Esophagus squamous epithelium (tissue), 4 donors: Measurements from ENCODE around the gene MTNR1A.

Source experiments
- CTCF ChIP-seq, 6 experiments: fragments of 450-650 bp in 4 of 6; fragments of 200-600 bp in 2 of 6; sonication (generic) in 2 of 6; IDR thresholded peaks; one replicate each; pipeline ENCODE4 v1.5.1; 2016 to 2019; ENCODE audit warnings: antibody characterized with exemption in 6 of 6, mild to moderate bottlenecking in 4 of 6, moderate library complexity in 4 of 6
- POLR2A ChIP-seq, 4 donors: fragments of 450-650 bp; IDR thresholded peaks; one replicate each; pipeline ENCODE4 v1.6.1; 2017; ENCODE audit warnings: antibody characterized with exemption in 4 of 4, mild to moderate bottlenecking in 4 of 4, moderate library complexity in 3 of 4

- TF ChIP-seq CTCF (IDR thresholded peaks at IDR 0.05), result no peak
- TF ChIP-seq POLR2A (IDR thresholded peaks at IDR 0.05), result no peak
Measured at GRCh38 chr4:186483656-186484055, 71.7 kb downstream of the MTNR1A start.
